Loucy (cell line): Measurements from ENCODE around the gene CHRNB4.

Source experiments
- H2AFZ ChIP-seq: fragments of 200-600 bp; sonication (generic); 2 replicates; pipeline ENCODE4 v1.6.0; 2016; ENCODE audit warnings: antibody characterized with exemption, mild to moderate bottlenecking, low read length, moderate library complexity
- H3F3A ChIP-seq: fragments of 200-600 bp; 2 replicates; pipeline ENCODE4 v1.6.0; 2016; ENCODE audit warnings: antibody characterized with exemption, low read depth, mild to moderate bottlenecking
- H3K27me3 ChIP-seq: fragments of 200-600 bp; sonication (generic); 2 replicates; pipeline ENCODE4 v1.6.1; 2014; ENCODE audit warnings: low read length, mild to moderate bottlenecking; ENCODE audit not compliant: insufficient read depth, poor library complexity, severe bottlenecking
- H3K36me3 ChIP-seq: fragments of 200-600 bp; sonication (generic); 2 replicates; pipeline ENCODE4 v1.6.1; 2016; ENCODE audit warnings: low read length; ENCODE audit not compliant: insufficient read depth
- H3K4me1 ChIP-seq: fragments of 200-600 bp; sonication (generic); 2 replicates; pipeline ENCODE4 v1.5.1; 2014; ENCODE audit warnings: low read length, mild to moderate bottlenecking; ENCODE audit not compliant: insufficient read depth, poor library complexity, severe bottlenecking
- H3K4me2 ChIP-seq: fragments of 200-600 bp; sonication (generic); 2 replicates; pipeline ENCODE4 v1.6.0; 2014; ENCODE audit warnings: antibody characterized with exemption, low read length, low read depth, mild to moderate bottlenecking; ENCODE audit not compliant: poor library complexity, severe bottlenecking
- H3K4me3 ChIP-seq: fragments of 200-600 bp; sonication (generic); 2 replicates; pipeline ENCODE4 v1.5.1; 2014; ENCODE audit warnings: low read length, mild to moderate bottlenecking, mixed read lengths; ENCODE audit not compliant: poor library complexity, severe bottlenecking
- H3K79me2 ChIP-seq: fragments of 200-600 bp; sonication (generic); 2 replicates; pipeline ENCODE4 v1.6.1; 2014; ENCODE audit warnings: low read length; ENCODE audit not compliant: insufficient read depth
- H3K9ac ChIP-seq: fragments of 200-600 bp; sonication (generic); 2 replicates; pipeline ENCODE4 v1.6.0; 2014; ENCODE audit warnings: mild to moderate bottlenecking, low read depth, low read length, moderate library complexity; ENCODE audit not compliant: poor library complexity, severe bottlenecking
- H3K9me2 ChIP-seq: fragments of 200-600 bp; sonication (generic); replicated peaks from 2 replicates; pipeline ENCODE4 v1.6.1; 2016; ENCODE audit warnings: low read depth, low read length, mixed read lengths
- H3K9me3 ChIP-seq: fragments of 200-600 bp; sonication (generic); 2 replicates; pipeline ENCODE4 v1.6.1; 2014; ENCODE audit warnings: mild to moderate bottlenecking, antibody characterized with exemption, low read length, low read depth; ENCODE audit not compliant: insufficient read depth
- H4K20me1 ChIP-seq: fragments of 200-600 bp; sonication (generic); 2 replicates; pipeline ENCODE4 v1.6.0; 2014; ENCODE audit warnings: antibody characterized with exemption, low read length, mild to moderate bottlenecking; ENCODE audit not compliant: insufficient read depth, poor library complexity, severe bottlenecking
- CTCF ChIP-seq: fragments of 200-600 bp; sonication (generic); conservative IDR thresholded peaks from 2 replicates; pipeline ENCODE4 v1.5.1; 2014; ENCODE audit warnings: mild to moderate bottlenecking, antibody characterized with exemption, low read length
- EZH2phosphoT487 ChIP-seq: fragments of 200-600 bp; IDR thresholded peaks from 2 replicates; pipeline ENCODE4 v1.6.1; 2018; ENCODE audit warnings: antibody characterized with exemption, mild to moderate bottlenecking, moderate library complexity, borderline replicate concordance

The CHRNB4 gene

GRCh38 chr15:78682693-78683410 lies 41.8 kb upstream of the CHRNB4 start:
- H2AFZ ChIP-seq: no peak overlapping the region
- no peak overlapping the region for H3K4me3 ChIP-seq
- TF ChIP-seq CTCF: no peak
- TF ChIP-seq EZH2phosphoT487: no peak
- H3K9ac ChIP-seq: no peak overlapping the region
- H3K27me3 ChIP-seq: no peaks in the 10 kb centered on the region
- H3F3A ChIP-seq: no peaks in the 10 kb centered on the region
- H3K79me2 ChIP-seq: no peaks in the 10 kb centered on the region
- H3K4me1 ChIP-seq: peaks cover 15% of the 10 kb centered on the region
- no peaks in the 10 kb centered on the region for H3K36me3 ChIP-seq
- H3K9me2 ChIP-seq: no peaks in the 10 kb centered on the region
- H4K20me1 ChIP-seq: no peaks in the 10 kb centered on the region
- no peaks in the 10 kb centered on the region for H3K9me3 ChIP-seq
- H3K4me2 ChIP-seq: no peak overlapping the region

- no peak overlapping the region for H3K4me3 ChIP-seq
Observed at GRCh38 chr15:78682004-78682651, 41.1 kb upstream of the CHRNB4 start.

GRCh38 chr15:78681281-78682003 lies 40.4 kb upstream of the CHRNB4 start:
- peaks cover 15% of the 10 kb centered on the region for H3K4me1 ChIP-seq

More at GRCh38 chr15:78682004-78682651, 41.1 kb upstream of the CHRNB4 start:
- H4K20me1 ChIP-seq: no peaks in the 10 kb centered on the region
- peaks cover 15% of the 10 kb centered on the region for H3K4me1 ChIP-seq
- H3K27me3 ChIP-seq: no peaks in the 10 kb centered on the region
- H3K4me2 ChIP-seq: no peak overlapping the region
- no peaks in the 10 kb centered on the region for H3K79me2 ChIP-seq
- no peaks in the 10 kb centered on the region for H3K9me3 ChIP-seq
- no peaks in the 10 kb centered on the region for H3K9me2 ChIP-seq
- TF ChIP-seq CTCF: no peak
- TF ChIP-seq EZH2phosphoT487: no peak
- H3K9ac ChIP-seq: no peak overlapping the region
- no peaks in the 10 kb centered on the region for H3F3A ChIP-seq
- H2AFZ ChIP-seq: no peak overlapping the region
- no peaks in the 10 kb centered on the region for H3K36me3 ChIP-seq

More at GRCh38 chr15:78681281-78682003, 40.4 kb upstream of the CHRNB4 start:
- H3K9me3 ChIP-seq: no peaks in the 10 kb centered on the region
- no peak overlapping the region for H3K9ac ChIP-seq
- no peaks in the 10 kb centered on the region for H3K9me2 ChIP-seq
- H3K4me2 ChIP-seq: peak overlapping the region; percentile 22
- no peaks in the 10 kb centered on the region for H4K20me1 ChIP-seq
- no peak overlapping the region for H3K4me3 ChIP-seq
- no peaks in the 10 kb centered on the region for H3F3A ChIP-seq
- H2AFZ ChIP-seq: no peak overlapping the region
- TF ChIP-seq CTCF (no peak), EZH2phosphoT487 (no peak)
- H3K36me3 ChIP-seq: no peaks in the 10 kb centered on the region
- H3K27me3 ChIP-seq: no peaks in the 10 kb centered on the region
- no peaks in the 10 kb centered on the region for H3K79me2 ChIP-seq
